Ureter (tissue), 1 donor: ENCODE data around the gene PCNT. TPM values are rescaled to one million over a fixed set of nuclear protein-coding genes. Genes with fewer than 3 reads are reported as not detected.
"Not testable (repeated sequence)": the region's sequence is repeated elsewhere in the genome, so short reads cannot be mapped to it uniquely, and the experiment has no call there.

ENCODE experiments used
- DNase-seq: peaks from one replicate; pipeline ENCODE4 v3.0.0-alpha.2; 2020; ENCODE audit warnings: low spot score
- total RNA-seq: library from RNA; stranded (reverse); gene quantifications from one replicate; pipeline ENCODE4 v1.2.4, GENCODE V29; 2023
- donor health status: DM: yes; HTN: yes; CAD: no.

PCNT gene
- total RNA-seq, 1 donor from 2014 or later: 28.5 TPM

DNA sequence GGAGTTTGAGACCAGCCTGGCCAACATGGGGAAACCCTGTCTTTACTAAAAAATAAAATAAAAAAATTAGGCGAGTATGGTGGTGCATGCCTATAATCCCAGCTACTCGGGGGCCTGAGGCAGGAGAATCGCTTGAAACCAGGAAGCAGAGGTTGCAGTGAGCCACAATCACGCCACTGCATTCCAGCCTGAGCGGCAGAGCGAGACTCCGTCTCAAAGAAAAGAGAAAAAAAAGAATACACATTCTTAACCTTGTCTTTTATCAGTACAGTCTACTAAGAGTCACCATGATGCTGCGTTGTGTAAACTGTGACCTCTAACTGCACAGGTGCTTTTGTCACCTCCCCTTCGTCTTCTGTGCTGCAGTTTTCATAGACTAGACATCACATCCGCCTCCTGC, 37.2 kb downstream of the PCNT start:
- DNase-seq: no peak

GRCh38 chr21:46361935-46362334, 38.0 kb downstream of the PCNT start:
- DNase-seq: no peak

GRCh38 chr21:46362946-46363345, 39.0 kb downstream of the PCNT start:
- DNase-seq: no peak

DNA sequence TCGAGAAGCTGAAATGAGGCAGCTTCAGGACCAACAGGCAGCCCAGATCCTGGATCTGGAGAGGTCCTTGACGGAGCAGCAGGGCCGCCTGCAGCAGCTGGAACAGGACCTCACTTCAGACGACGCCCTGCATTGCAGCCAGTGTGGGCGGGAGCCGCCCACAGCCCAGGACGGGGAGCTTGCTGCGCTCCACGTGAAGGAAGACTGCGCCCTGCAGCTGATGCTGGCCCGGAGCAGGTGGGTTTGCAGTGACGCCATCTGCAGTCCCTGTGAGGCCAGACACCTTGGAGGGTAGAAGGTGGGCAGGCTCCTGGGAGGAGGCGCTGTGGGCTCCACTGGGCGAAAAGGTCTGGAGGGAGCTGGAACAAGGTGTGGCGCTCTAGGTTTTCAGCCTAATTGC, 39.7 kb downstream of the PCNT start:
- DNase-seq: no peak

DNA sequence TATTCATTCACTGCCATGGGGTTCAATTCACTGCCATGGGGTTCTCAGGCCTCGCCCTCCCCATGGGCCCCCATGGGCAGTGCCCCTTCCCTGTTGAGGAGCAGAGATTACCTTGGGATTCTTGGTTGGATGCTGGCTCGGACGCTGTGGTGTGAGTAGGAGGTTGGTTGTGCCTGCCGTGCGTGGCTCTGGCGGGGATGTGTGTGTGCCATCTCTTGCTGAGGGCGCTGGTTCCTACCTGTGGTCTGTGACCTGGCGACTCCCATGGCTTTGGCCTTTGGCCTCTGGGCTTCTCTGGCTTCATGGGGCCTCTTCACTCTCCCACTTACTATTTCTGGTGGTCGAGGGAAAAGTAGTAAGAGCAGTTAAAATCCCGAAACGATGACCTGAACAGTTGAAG, 42.1 kb downstream of the PCNT start:
- DNase-seq: no peak

DNA sequence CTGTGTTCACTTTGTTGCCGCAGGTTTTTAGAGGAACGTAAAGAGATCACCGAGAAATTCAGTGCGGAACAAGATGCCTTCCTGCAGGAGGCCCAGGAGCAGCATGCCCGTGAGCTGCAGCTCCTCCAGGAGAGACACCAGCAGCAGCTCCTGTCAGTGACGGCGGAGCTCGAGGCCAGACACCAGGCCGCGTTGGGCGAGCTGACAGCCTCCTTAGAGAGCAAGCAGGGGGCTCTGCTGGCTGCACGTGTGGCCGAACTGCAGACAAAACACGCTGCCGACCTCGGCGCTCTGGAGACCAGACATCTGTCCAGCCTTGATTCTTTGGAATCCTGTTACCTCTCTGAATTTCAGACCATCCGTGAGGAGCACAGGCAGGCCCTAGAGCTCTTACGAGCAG, 42.6 kb downstream of the PCNT start:
- DNase-seq: no peak

- DNase-seq: no peak
These were observed 43.0 kb downstream of the PCNT start for GRCh38 chr21:46366966-46367365.

DNA sequence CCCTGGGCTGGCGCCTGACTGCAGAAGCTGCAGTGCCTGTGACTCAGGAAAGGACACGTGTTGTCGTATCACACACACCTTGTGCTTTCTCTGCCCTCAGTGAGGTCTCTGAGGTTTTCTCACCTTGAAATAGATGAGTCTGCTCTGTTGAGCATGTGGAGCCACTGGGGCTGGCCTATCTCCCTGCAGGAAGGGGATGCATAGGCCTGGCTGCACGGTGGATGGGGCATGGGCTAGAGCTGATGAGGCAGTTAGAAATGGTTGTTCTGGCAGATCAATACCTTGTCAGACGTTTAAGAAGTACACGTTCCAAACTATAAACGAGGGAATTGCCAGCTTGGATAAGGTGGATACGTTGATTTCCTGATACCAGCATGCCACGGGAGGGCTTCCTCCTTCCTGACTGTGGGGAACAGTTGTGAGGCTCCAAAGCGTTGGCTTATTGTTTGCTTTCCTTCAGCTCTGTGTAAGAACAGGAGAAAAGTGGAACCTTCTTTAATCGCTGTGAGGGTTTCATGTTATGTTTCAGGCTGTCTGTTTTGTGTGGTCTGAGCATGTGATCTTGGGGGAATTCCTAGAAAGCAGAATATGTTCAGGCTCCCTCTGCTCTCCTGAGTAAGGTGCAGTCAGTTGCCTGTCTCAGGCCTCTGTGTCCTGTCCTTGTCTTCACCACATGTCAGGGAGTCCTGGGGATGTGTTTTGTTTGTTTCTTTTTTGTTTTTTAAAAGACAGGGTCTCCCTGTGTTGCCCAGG, 44.8 kb downstream of the PCNT start:
- no peak for DNase-seq

GRCh38 chr21:46369520-46370235, 45.7 kb downstream of the PCNT start:
- DNase-seq: no peak

- DNase-seq: no peak
These were observed 47.5 kb downstream of the PCNT start for GRCh38 chr21:46371204-46372013.

GRCh38 chr21:46372014-46372485, 48.1 kb downstream of the PCNT start:
- DNase-seq: no peak

DNA sequence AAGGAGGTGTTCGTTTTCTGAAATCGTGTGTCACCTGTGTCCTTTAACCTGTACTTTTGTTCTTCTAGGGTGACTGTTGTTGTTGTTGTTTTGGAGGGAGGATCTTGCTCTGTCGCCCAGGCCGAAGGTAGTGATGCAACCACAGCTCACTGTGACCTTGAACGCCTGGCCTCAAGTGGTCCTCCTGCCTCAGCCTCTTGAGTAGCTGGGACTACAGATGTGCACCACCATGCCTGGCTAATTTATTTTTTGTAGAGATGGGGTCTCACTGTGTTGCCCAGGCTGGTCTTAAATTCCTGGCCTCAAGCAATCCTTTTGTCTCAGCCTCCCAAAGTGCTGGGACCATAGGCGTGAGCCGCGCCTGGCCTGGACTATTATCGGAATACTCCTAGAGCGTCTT, 49.0 kb downstream of the PCNT start:
- DNase-seq: not testable (repeated sequence)

DNA sequence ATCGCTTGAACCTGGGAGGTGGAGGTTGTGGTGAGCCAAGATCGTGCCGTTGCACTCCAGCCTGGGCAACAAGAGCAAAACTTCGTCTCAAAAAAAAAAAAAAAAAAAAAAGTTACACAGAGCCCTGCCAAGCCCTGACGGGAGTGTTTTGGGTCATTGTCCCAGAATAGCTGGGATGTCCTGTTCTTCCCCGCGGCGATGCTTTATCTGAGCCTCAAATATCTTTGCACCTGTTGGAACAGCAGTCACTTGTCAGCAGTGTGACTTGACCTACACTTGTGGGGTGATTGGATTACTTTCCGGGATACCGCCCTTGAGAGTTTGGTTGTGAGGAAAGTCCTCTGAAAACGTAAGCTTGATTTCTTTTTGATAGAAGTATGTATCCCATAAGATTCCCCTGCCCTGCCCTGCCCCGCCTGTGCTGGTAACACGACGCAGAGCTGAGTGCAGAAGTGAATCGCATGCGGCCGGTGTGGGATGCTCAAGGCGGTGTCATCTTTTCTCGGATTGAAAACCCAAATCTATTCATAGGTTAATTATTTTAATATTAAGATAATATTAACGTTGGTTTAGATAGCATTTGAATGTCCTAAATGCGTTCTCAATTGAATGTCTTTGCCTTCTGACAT, 50.9 kb downstream of the PCNT start:
- no peak for DNase-seq

DNA sequence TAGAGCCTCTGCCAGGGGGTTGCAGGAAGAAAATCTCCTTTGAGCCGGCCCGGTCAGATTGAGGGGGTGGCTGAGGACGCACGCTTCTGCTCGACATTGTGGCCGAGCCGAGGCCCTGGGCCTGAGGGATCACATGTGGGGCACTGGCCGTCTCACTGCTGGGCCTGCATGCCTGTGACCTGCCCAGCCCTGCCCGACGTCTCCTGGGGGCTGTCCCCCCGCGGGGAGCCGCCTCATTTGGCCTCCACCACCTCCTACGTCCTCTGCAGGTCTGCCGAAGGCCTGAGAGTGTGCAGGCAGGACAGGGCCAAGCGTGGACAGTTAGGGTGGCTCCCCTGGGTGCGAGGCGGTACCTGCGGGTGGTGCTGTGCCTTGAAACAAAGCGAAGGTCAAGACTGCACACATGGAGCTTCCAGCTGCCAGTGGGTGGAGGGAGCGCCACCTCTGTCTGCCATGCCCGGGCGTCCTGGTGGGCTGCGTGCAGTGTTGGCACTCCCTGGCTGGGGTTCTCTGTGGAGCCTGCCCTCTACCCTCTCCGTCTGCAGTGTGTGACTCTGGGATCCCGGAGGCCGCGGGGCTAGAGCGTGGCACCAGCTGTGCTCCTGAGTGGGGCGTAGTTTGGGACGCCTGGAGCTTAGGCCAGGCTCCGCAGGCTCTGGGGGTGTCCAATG, 51.7 kb downstream of the PCNT start:
- no peak for DNase-seq

- DNase-seq: no peak
These were observed 52.3 kb downstream of the PCNT start for GRCh38 chr21:46376231-46376628.

- DNase-seq: no peak
These were observed 53.0 kb downstream of the PCNT start for GRCh38 chr21:46376856-46377453.

DNA sequence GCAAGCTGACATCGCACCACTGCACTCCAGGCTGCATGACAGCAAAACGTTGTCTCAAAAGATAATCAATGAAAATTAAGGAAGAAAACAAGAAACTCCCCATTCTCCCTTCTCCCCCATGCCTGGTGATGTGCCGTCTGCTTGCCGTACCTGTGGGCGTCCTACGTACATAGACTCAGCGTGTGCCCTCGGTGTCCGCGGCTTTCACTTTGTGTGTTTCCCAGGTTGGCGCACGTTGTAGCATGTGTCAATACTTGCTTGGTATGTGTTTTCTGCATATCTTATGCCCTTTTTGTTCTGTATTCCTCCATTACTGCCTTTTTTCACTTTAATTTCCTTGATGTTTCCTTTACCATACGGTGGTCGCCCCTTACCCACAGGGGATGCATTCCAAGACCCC, 53.8 kb downstream of the PCNT start:
- no peak for DNase-seq

DNA sequence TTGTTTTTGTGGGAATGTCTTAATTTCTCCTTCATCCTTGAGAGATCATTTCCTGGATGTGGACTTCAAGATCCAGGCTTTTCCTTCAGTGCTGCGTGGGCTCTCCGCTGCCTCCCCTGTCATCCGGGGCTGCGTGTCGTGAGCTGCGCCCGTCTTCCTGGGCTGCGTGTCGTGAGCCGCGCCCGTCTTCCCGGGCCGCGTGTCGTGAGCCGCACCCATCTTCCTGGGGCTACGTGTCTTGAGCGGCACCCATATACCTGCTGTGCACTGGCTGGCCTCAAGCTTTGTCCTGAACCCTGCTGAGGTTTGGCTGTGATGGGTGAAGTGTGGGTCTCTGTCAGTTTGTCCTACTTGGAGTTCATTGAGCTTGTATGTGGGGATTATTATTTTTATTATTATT, 55.1 kb downstream of the PCNT start:
- DNase-seq: no peak

- DNase-seq: no peak
These were observed 55.7 kb downstream of the PCNT start for GRCh38 chr21:46379691-46380090.

- DNase-seq: no peak
These were observed 57.6 kb downstream of the PCNT start for GRCh38 chr21:46381541-46381940.

GRCh38 chr21:46384556-46384955, 60.6 kb downstream of the PCNT start:
- no peak for DNase-seq
